Stomach (tissue), 9 donors: Measurements from ENCODE around the gene SLC66A1. TPM values are rescaled to one million over a fixed set of nuclear protein-coding genes. Genes with fewer than 3 reads are reported as not detected.

Experiments used
- DNase-seq, 2 donors: peaks; one replicate each; pipeline versions ENCODE4 v3.0.0 to v3.0.0-alpha.2; 2013 to 2019
- H3K27ac ChIP-seq, 5 donors: fragments of 200-600 bp in 4 of 5; sonication (generic) in 4 of 5; one replicate each; pipeline ENCODE4 v1.5.1; 2013 to 2019; ENCODE audit warnings: mild to moderate bottlenecking in 1 of 5, moderate library complexity in 1 of 5
- H3K27me3 ChIP-seq, 3 donors: fragments of 200-600 bp; sonication (generic); one replicate each; pipeline ENCODE4 v1.5.1; 2017 to 2019; ENCODE audit warnings: mixed run types in 1 of 3
- H3K36me3 ChIP-seq, 4 donors: fragments of 200-600 bp; sonication (generic); 1 replicate in 3 of 4; 2 replicates in 1 of 4; pipeline ENCODE4 v1.5.1; 2016 to 2019
- H3K4me1 ChIP-seq, 4 donors: fragments of 200-600 bp; sonication (generic); one replicate each; pipeline ENCODE4 v1.5.1; 2016 to 2019
- H3K4me3 ChIP-seq, 4 donors: fragments of 200-600 bp; sonication (generic) in 3 of 4; one replicate each; pipeline ENCODE4 v1.5.1; 2016 to 2019; ENCODE audit warnings: mild to moderate bottlenecking in 1 of 4
- H3K9me3 ChIP-seq, 4 donors: fragments of 200-600 bp; sonication (generic); one replicate each; pipeline ENCODE4 v1.5.1; 2016 to 2019
- EP300 ChIP-seq: sonication (generic); formaldehyde crosslinking; IDR thresholded peaks from one replicate; pipeline ENCODE4 v1.6.1; 2017; ENCODE audit warnings: antibody characterized with exemption
- POLR2A ChIP-seq, 4 donors: fragments of 450-650 bp; IDR thresholded peaks; one replicate each; pipeline ENCODE4 v1.6.1; 2016; ENCODE audit warnings: antibody characterized with exemption in 4 of 4, control low read depth in 2 of 4, mild to moderate bottlenecking in 1 of 4, moderate library complexity in 1 of 4
- POLR2AphosphoS5 ChIP-seq, 3 donors: sonication (generic); formaldehyde crosslinking; IDR thresholded peaks; one replicate each; pipeline ENCODE4 v1.6.1; 2016; ENCODE audit warnings: antibody characterized with exemption in 3 of 3
- WGBS, 5 donors: extraction: QIAGEN DNeasy Blood & Tissue Kit in 3 of 5; methylation state at CpG; one replicate each; pipeline versions ENCODE4 v1.1.5 to v1.1.7; 2013 to 2018; 5-methylcytosine and 5-hydroxymethylcytosine counted together
- intact Hi-C: fragments of 100-400 bp; cut with DNase I; formaldehyde crosslinking; loops from one replicate; pipeline ENCODE4 v1.15.1; 2023; ENCODE audit warnings: low total_unique reads
- polyA plus RNA-seq, 3 donors: library from polyadenylated mRNA; stranded (reverse); fragments of 200-250 nt; gene quantifications; one replicate each; pipeline ENCODE4 v1.2.3, GENCODE V29; 2013
- total RNA-seq, 5 donors: library from RNA; depleted of rRNA; stranded (reverse); fragments of >200 nt; gene quantifications; one replicate each; pipeline versions ENCODE4 v1.1.0 to v1.2.3, GENCODE V29; 2014 to 2016
- TF ChIP-seq, protein P1 (sequence below), 7 experiments: fragments of 450-650 bp in 4 of 7; fragments of 200-600 bp in 3 of 7; sonication (generic) in 3 of 7; IDR thresholded peaks; one replicate each; pipeline ENCODE4 v1.5.1; 2016 to 2019; ENCODE audit warnings: antibody characterized with exemption in 7 of 7, control low read depth in 2 of 7, mild to moderate bottlenecking in 1 of 7
- donor health status: healthy with polysubstance abuse.
- donor health status: Bipolar disorder and iron deficiency.
- donor health status: healthy.

The SLC66A1 gene
- total and polyA plus RNA-seq, 8 donors, result 1.8 to 14.5 (median 10.6) TPM

DNA sequence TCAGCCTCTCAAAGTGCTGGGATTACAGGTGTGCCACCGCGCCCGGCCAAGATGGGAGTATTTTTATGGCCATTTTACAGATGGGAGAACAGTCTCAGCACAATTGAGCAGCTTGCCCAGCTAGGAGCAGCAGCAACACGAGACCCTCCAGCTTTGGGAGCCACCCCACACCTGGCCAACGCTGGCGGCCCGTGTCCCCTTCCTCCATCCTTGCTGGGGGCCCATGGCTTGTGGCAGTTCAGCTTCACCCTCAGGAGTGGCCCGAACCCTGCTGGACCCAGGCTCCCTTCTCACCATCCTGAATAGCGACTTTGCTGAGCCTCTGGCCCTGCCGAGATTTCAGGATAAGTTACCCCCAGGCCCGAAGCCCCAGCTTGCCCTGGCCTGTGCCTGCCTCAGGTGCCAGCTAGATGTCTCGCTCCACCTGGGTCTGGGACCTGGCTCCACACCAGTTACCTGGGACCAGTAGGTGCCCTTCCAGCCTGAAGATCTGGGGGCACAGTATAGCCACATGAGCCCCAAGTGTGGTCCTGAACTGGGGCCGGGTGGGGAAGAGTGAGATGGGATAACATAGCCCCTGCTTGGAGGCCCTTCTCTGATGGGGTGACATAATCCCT, 19.2 kb downstream of the SLC66A1 start:
- Histone ChIP-seq H3K4me3 (no peak overlapping the region), H3K36me3 (peaks cover 14 to 50% (median 42%) of the 10 kb centered on the region in 4 donors), H3K27me3 (no peaks in the 10 kb centered on the region), H3K27ac (no peak overlapping the region), H3K9me3 (no peaks in the 10 kb centered on the region), H3K4me1 (no peaks in the 10 kb centered on the region)
- TF ChIP-seq, protein P1, sequence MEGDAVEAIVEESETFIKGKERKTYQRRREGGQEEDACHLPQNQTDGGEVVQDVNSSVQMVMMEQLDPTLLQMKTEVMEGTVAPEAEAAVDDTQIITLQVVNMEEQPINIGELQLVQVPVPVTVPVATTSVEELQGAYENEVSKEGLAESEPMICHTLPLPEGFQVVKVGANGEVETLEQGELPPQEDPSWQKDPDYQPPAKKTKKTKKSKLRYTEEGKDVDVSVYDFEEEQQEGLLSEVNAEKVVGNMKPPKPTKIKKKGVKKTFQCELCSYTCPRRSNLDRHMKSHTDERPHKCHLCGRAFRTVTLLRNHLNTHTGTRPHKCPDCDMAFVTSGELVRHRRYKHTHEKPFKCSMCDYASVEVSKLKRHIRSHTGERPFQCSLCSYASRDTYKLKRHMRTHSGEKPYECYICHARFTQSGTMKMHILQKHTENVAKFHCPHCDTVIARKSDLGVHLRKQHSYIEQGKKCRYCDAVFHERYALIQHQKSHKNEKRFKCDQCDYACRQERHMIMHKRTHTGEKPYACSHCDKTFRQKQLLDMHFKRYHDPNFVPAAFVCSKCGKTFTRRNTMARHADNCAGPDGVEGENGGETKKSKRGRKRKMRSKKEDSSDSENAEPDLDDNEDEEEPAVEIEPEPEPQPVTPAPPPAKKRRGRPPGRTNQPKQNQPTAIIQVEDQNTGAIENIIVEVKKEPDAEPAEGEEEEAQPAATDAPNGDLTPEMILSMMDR (IDR thresholded peaks at IDR 0.05), result no peak
- TF ChIP-seq POLR2AphosphoS5 (IDR thresholded peaks at IDR 0.05) (no peak), EP300 (no peak), POLR2A (IDR thresholded peaks at IDR 0.05) (no peak)
- WGBS, 5 donors, result 83 to 93% (median 88%) methylated on average over 9 to 13 of the region's 13 CpGs
- DNase-seq, result no peak
- intact Hi-C loops, result no loop called here

DNA sequence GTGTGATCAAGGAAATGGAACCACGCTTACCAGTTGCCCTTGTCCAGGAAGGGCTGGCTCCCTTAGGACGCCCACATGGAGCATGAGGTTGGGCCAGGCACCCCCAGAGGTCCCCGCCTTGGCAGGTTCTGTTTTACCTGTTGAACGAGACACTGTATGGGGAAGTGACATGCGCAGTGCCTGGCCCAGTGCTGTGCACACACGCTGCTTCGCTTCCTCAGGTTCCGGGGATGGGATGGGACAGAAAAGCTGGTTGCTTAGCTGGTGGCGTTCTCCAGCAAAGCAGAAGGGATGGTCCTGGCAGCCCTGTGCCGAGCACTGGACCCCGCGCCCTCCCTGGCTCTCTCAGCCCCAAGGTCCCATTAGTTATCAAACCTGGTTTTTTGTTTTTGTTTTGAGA, 20.7 kb downstream of the SLC66A1 start:
- Histone ChIP-seq H3K9me3 (no peaks in the 10 kb centered on the region), H3K4me3 (no peak overlapping the region), H3K27ac (no peak overlapping the region), H3K4me1 (no peaks in the 10 kb centered on the region), H3K27me3 (no peaks in the 10 kb centered on the region), H3K36me3 (peaks cover 9 to 42% (median 37%) of the 10 kb centered on the region in 4 donors)
- TF ChIP-seq POLR2AphosphoS5 (IDR thresholded peaks at IDR 0.05), result no peak
- TF ChIP-seq EP300, result no peak
- TF ChIP-seq POLR2A (IDR thresholded peaks at IDR 0.05), result no peak
- TF ChIP-seq, protein P1 (IDR thresholded peaks at IDR 0.05), result no peak
- 83 to 94% (median 89%) methylated on average over 10 to 12 of the region's 12 CpGs for WGBS, 5 donors
- intact Hi-C loops, result no loop called here
- no peak for DNase-seq

DNA sequence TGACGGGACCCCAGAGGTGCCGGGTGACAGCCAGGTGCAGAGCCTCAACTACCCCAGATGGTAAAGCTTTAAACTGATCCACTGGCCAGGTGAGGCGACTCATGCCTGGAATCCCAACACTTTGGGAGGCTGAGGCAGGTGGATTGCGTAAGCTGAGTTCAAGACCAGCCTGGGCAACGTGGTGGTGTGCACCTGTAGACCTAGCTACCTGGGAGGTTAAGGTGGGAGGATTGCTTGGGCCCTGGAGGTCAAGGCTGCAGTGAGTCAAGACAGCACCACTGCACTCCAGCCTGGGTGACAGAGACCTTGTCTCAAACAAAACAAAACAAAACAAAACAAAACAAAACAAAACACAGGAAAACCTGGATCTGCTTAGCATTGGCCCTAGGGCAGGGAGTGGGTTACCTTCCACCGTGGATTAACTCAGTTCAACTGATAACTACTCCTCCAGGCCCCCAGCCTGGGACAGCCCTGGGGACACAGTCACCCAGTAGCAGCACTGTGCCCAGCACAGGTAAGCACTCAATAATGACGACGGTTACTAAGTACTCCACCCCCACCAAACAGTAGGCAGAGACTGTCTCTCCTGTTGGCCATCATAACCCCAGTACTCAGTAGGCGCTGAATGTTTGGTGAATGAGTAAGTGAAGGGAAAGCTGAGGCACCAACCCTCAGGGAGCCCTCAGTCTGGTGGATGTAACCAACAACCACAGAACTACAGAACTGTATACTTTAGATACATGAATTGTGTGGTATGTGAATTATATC, 21.6 kb downstream of the SLC66A1 start:
- Histone ChIP-seq H3K27ac (no peak overlapping the region), H3K36me3 (peaks cover 11 to 42% (median 37%) of the 10 kb centered on the region in 4 donors), H3K27me3 (no peaks in the 10 kb centered on the region), H3K9me3 (no peaks in the 10 kb centered on the region), H3K4me3 (no peak overlapping the region), H3K4me1 (no peaks in the 10 kb centered on the region)
- intact Hi-C loops, result no loop called here
- TF ChIP-seq POLR2AphosphoS5 (IDR thresholded peaks at IDR 0.05) (no peak), EP300 (no peak)
- DNase-seq, result no peak
- WGBS, 5 donors, result 79 to 89% (median 87%) methylated on average over 9 of the region's 9 CpGs

DNA sequence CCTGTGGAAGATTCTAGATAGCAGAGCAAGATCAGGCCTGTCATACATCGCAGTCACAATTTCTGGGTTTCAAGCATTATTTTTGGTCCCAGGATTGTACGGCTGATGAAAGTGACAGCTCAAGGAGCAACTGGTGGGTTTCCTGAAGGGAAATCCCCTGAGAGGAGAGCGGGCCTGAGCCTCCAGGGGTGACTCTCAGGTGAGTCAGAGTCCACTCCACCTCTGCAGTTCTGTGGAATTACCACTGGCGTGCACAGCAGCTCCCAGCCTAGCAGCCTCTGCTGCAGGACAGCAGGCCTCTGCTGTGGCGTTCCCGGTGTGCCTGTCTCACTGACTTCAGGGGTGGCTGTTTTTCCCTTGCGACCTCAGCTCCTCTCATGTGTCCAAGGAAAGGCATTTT, 24.4 kb downstream of the SLC66A1 start:
- intact Hi-C loops, result no loop called here
- no peak for DNase-seq
- Histone ChIP-seq H3K36me3 (peaks cover 25 to 50% (median 46%) of the 10 kb centered on the region in 4 donors), H3K4me1 (peaks cover 0 to 7% (median 5%) of the 10 kb centered on the region in 4 donors), H3K27ac (no peak overlapping the region), H3K4me3 (no peak overlapping the region), H3K9me3 (no peaks in the 10 kb centered on the region), H3K27me3 (no peaks in the 10 kb centered on the region)
- TF ChIP-seq, protein P1 (IDR thresholded peaks at IDR 0.05), result no peak
- TF ChIP-seq EP300 (no peak), POLR2A (IDR thresholded peaks at IDR 0.05) (no peak), POLR2AphosphoS5 (IDR thresholded peaks at IDR 0.05) (no peak)
- WGBS, 5 donors, result 83 to 92% (median 86%) methylated on average over 6 to 7 of the region's 7 CpGs

DNA sequence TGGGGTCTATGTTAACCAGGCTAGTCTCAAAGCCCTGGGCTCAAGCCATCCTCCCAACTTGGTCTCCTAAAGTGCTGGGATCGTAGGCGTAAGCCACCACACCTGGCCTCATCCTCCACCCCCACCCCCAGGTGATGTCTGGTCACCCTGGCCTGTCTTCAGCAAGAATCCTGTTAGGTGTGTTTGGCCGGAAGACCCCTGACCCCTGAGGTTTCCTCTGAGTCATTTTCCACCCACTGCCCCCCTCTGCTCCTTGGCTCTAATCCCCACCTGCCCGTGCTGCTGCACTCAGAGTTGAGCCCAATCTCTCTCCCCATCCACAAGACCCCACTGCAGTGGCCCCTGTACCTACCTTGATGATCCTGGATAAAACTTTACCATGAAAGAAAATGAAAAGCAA, 25.2 kb downstream of the SLC66A1 start:
- peaks cover 0 to 13% (median 11%) of the 10 kb centered on the region in 4 donors for H3K4me1 ChIP-seq

More for the DNA sequence above, 25.2 kb downstream of the SLC66A1 start:
- H3K4me3 ChIP-seq, result no peak overlapping the region
- no peaks in the 10 kb centered on the region for H3K27me3 ChIP-seq
- no peak overlapping the region for H3K27ac ChIP-seq
- no peaks in the 10 kb centered on the region for H3K9me3 ChIP-seq
- H3K36me3 ChIP-seq, result peaks cover 30 to 57% (median 51%) of the 10 kb centered on the region in 4 donors
- no peak for DNase-seq
- 85 to 92% (median 88%) methylated on average over 4 of the region's 4 CpGs for WGBS, 5 donors
- intact Hi-C loops, result no loop called here
- no peak for TF ChIP-seq EP300
